WTC11 (cell line): ENCODE measurements around the gene R3HDM1. TPM values are rescaled to one million over a fixed set of nuclear protein-coding genes. Genes with fewer than 3 reads are reported as not detected.

Source experiments
- ATF1 ChIP-seq: sonication (generic); formaldehyde crosslinking; IDR thresholded peaks from 2 replicates; pipeline ENCODE4 v1.8.1; 2023; ENCODE audit warnings: mild to moderate bottlenecking, moderate library complexity, missing genetic modification reagents
- CBFB ChIP-seq: sonication (generic); formaldehyde crosslinking; IDR thresholded peaks from 2 replicates; pipeline ENCODE4 v1.8.1; 2022; ENCODE audit warnings: mild to moderate bottlenecking, low read depth, missing genetic modification reagents
- GABPB1 ChIP-seq: sonication (generic); formaldehyde crosslinking; IDR thresholded peaks from 2 replicates; pipeline ENCODE4 v1.8.1; 2023; ENCODE audit warnings: mild to moderate bottlenecking, missing genetic modification reagents
- GRHL2 ChIP-seq: fragments of 250-450 bp; sonication (Bioruptor Pico); IDR thresholded peaks from 2 replicates; pipeline ENCODE4 v1.8.0; 2022; ENCODE audit warnings: mild to moderate bottlenecking, moderate library complexity; ENCODE audit not compliant: insufficient replicate concordance, severe bottlenecking
- KAT7 ChIP-seq: sonication (generic); formaldehyde crosslinking; IDR thresholded peaks from 2 replicates; pipeline ENCODE4 v1.8.1; 2023; ENCODE audit warnings: missing genetic modification reagents, mild to moderate bottlenecking, borderline replicate concordance
- MAX ChIP-seq: sonication (generic); formaldehyde crosslinking; IDR thresholded peaks from 2 replicates; pipeline ENCODE4 v1.8.0; 2022; ENCODE audit warnings: mild to moderate bottlenecking, missing genetic modification reagents
- NFE2L1 ChIP-seq: sonication (generic); formaldehyde crosslinking; IDR thresholded peaks from 2 replicates; pipeline ENCODE4 v1.8.1; 2023; ENCODE audit warnings: missing genetic modification reagents
- NFYB ChIP-seq: sonication (generic); formaldehyde crosslinking; conservative IDR thresholded peaks from 2 replicates; pipeline ENCODE4 v1.8.0; 2022; ENCODE audit warnings: low read depth, missing genetic modification reagents
- NR1H2 ChIP-seq: sonication (generic); formaldehyde crosslinking; IDR thresholded peaks from 2 replicates; pipeline ENCODE4 v1.9.0; 2021; ENCODE audit warnings: mild to moderate bottlenecking, moderate library complexity, missing genetic modification reagents
- ZNF121 ChIP-seq: sonication (generic); formaldehyde crosslinking; IDR thresholded peaks from 2 replicates; pipeline ENCODE4 v1.8.0; 2023; ENCODE audit warnings: missing genetic modification reagents
- ZNF232 ChIP-seq: sonication (generic); formaldehyde crosslinking; IDR thresholded peaks from 2 replicates; pipeline ENCODE4 v1.8.0; 2022; ENCODE audit warnings: mild to moderate bottlenecking, missing genetic modification reagents
- ZNF263 ChIP-seq: sonication (generic); formaldehyde crosslinking; IDR thresholded peaks from 2 replicates; pipeline ENCODE4 v1.8.1; 2022; ENCODE audit warnings: low read depth, mild to moderate bottlenecking, moderate library complexity, missing genetic modification reagents
- ZNF416 ChIP-seq: fragments of 250-450 bp; sonication (Bioruptor Pico); IDR thresholded peaks from 2 replicates; pipeline ENCODE4 v1.9.0; 2021; ENCODE audit warnings: mild to moderate bottlenecking, inconsistent platforms
- total RNA-seq: library from RNA; stranded (reverse); gene quantifications from 3 replicates; pipeline ENCODE4 v1.2.3, GENCODE V29; 2021
- TF ChIP-seq, protein P1 (sequence below): fragments of 250-450 bp; sonication (Bioruptor Pico); IDR thresholded peaks from 2 replicates; pipeline ENCODE4 v1.9.0; 2021; ENCODE audit warnings: mild to moderate bottlenecking
- TF ChIP-seq, protein P2 (sequence below): sonication (generic); formaldehyde crosslinking; IDR thresholded peaks from 2 replicates; pipeline ENCODE4 v1.8.1; 2022; ENCODE audit warnings: mild to moderate bottlenecking, missing genetic modification reagents, moderate library complexity, borderline replicate concordance
- TF ChIP-seq, protein P3 (sequence below): sonication (generic); formaldehyde crosslinking; IDR thresholded peaks from 2 replicates; pipeline ENCODE4 v1.8.0; 2023; ENCODE audit warnings: missing genetic modification reagents
- TF ChIP-seq, protein P4 (sequence below): sonication (generic); formaldehyde crosslinking; IDR thresholded peaks from 2 replicates; pipeline ENCODE4 v1.8.1; 2023; ENCODE audit warnings: mild to moderate bottlenecking, moderate library complexity, missing genetic modification reagents
- TF ChIP-seq, protein P5 (sequence below): sonication (generic); formaldehyde crosslinking; IDR thresholded peaks from 2 replicates; pipeline ENCODE4 v1.8.1; 2023; ENCODE audit warnings: mild to moderate bottlenecking, missing genetic modification reagents, moderate library complexity
- TF ChIP-seq, protein P6 (sequence below): sonication (generic); formaldehyde crosslinking; IDR thresholded peaks from 2 replicates; pipeline ENCODE4 v1.8.1; 2023; ENCODE audit warnings: mild to moderate bottlenecking, missing genetic modification reagents, borderline replicate concordance

R3HDM1 gene
- total RNA-seq, 1 experiment from 2014 or later: 58.4 TPM

DNA sequence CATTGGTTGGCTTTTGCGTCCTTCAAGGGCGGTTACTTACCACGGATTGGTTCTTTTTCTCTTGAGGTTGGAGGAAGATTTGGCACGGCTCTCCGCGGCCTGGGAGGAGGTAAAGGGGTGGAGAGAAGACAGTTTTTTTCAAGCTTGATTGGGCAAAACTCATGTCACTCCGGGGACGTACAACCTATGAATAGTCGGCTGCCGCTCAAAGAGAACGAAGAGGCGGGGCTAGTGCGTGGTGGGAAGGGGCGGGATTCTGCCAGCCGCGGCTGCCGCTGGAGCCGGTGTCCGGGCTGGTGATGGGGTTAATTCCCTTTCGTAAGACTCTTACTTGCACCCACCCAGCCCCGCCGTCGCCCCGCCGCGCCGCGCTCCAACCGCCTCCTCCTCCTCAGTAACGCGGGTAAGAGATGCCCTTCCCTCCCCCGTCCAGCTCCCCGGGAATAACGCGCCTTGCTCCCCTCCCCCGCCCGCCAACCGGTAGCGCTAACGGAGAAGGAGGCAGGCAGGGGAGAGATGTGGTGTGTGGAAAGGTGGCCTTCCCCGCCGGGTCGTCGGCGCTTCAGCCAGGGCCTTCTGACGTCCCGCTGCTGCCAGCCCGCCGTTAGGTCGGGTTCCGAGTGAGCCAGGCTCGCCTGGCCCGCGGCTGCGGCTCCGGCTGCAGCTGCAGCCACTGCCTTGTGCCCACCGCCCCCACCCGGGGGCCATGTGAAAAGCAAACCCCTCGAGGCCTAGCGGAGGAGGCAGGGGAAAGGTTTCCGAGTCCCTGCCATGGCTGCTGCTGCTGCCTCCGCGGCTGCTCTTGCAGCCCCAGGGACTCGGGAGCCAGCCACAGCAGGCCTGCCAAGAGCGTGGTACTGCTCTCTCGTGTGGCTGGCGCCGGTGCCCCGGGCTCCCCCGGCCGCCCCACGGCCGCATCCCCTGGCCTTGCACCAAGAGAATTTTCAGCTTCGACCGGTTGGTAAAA, at the start of gene R3HDM1 (continued):
- TF ChIP-seq GRHL2 (no peak), ZNF416 (no peak), ZNF263 (CRISPR knock-in tag) (no peak), ZNF121 (CRISPR knock-in tag) (peak; percentile 81; the same call in 1 of the 2 replicates), NR1H2 (CRISPR knock-in tag) (no peak), GABPB1 (peak; percentile 45; the same call in 1 of the 2 replicates), NFYB (peak; percentile 79), KAT7 (CRISPR knock-in tag) (peak; percentile 67; the same call in 1 of the 2 replicates), NFE2L1 (CRISPR knock-in tag) (no peak), ATF1 (CRISPR knock-in tag) (no peak), CBFB (CRISPR knock-in tag) (no peak), MAX (CRISPR knock-in tag) (no peak), ZNF232 (no peak)
- TF ChIP-seq, protein P1, sequence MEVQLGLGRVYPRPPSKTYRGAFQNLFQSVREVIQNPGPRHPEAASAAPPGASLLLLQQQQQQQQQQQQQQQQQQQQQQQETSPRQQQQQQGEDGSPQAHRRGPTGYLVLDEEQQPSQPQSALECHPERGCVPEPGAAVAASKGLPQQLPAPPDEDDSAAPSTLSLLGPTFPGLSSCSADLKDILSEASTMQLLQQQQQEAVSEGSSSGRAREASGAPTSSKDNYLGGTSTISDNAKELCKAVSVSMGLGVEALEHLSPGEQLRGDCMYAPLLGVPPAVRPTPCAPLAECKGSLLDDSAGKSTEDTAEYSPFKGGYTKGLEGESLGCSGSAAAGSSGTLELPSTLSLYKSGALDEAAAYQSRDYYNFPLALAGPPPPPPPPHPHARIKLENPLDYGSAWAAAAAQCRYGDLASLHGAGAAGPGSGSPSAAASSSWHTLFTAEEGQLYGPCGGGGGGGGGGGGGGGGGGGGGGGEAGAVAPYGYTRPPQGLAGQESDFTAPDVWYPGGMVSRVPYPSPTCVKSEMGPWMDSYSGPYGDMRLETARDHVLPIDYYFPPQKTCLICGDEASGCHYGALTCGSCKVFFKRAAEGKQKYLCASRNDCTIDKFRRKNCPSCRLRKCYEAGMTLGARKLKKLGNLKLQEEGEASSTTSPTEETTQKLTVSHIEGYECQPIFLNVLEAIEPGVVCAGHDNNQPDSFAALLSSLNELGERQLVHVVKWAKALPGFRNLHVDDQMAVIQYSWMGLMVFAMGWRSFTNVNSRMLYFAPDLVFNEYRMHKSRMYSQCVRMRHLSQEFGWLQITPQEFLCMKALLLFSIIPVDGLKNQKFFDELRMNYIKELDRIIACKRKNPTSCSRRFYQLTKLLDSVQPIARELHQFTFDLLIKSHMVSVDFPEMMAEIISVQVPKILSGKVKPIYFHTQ (CRISPR knock-in tag): no peak
- TF ChIP-seq, protein P2, sequence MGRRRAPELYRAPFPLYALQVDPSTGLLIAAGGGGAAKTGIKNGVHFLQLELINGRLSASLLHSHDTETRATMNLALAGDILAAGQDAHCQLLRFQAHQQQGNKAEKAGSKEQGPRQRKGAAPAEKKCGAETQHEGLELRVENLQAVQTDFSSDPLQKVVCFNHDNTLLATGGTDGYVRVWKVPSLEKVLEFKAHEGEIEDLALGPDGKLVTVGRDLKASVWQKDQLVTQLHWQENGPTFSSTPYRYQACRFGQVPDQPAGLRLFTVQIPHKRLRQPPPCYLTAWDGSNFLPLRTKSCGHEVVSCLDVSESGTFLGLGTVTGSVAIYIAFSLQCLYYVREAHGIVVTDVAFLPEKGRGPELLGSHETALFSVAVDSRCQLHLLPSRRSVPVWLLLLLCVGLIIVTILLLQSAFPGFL (CRISPR knock-in tag): no peak
- TF ChIP-seq, protein P3, sequence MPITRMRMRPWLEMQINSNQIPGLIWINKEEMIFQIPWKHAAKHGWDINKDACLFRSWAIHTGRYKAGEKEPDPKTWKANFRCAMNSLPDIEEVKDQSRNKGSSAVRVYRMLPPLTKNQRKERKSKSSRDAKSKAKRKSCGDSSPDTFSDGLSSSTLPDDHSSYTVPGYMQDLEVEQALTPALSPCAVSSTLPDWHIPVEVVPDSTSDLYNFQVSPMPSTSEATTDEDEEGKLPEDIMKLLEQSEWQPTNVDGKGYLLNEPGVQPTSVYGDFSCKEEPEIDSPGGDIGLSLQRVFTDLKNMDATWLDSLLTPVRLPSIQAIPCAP (CRISPR knock-in tag): peak; percentile 36; the same call in 1 of the 2 replicates
- TF ChIP-seq, protein P4, sequence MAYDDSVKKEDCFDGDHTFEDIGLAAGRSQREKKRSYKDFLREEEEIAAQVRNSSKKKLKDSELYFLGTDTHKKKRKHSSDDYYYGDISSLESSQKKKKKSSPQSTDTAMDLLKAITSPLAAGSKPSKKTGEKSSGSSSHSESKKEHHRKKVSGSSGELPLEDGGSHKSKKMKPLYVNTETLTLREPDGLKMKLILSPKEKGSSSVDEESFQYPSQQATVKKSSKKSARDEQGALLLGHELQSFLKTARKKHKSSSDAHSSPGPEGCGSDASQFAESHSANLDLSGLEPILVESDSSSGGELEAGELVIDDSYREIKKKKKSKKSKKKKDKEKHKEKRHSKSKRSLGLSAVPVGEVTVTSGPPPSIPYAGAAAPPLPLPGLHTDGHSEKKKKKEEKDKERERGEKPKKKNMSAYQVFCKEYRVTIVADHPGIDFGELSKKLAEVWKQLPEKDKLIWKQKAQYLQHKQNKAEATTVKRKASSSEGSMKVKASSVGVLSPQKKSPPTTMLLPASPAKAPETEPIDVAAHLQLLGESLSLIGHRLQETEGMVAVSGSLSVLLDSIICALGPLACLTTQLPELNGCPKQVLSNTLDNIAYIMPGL: peak; percentile 75; the same call in 1 of the 2 replicates
- TF ChIP-seq, protein P5, sequence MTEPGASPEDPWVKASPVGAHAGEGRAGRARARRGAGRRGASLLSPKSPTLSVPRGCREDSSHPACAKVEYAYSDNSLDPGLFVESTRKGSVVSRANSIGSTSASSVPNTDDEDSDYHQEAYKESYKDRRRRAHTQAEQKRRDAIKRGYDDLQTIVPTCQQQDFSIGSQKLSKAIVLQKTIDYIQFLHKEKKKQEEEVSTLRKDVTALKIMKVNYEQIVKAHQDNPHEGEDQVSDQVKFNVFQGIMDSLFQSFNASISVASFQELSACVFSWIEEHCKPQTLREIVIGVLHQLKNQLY (CRISPR knock-in tag): no peak
- TF ChIP-seq, protein P6, sequence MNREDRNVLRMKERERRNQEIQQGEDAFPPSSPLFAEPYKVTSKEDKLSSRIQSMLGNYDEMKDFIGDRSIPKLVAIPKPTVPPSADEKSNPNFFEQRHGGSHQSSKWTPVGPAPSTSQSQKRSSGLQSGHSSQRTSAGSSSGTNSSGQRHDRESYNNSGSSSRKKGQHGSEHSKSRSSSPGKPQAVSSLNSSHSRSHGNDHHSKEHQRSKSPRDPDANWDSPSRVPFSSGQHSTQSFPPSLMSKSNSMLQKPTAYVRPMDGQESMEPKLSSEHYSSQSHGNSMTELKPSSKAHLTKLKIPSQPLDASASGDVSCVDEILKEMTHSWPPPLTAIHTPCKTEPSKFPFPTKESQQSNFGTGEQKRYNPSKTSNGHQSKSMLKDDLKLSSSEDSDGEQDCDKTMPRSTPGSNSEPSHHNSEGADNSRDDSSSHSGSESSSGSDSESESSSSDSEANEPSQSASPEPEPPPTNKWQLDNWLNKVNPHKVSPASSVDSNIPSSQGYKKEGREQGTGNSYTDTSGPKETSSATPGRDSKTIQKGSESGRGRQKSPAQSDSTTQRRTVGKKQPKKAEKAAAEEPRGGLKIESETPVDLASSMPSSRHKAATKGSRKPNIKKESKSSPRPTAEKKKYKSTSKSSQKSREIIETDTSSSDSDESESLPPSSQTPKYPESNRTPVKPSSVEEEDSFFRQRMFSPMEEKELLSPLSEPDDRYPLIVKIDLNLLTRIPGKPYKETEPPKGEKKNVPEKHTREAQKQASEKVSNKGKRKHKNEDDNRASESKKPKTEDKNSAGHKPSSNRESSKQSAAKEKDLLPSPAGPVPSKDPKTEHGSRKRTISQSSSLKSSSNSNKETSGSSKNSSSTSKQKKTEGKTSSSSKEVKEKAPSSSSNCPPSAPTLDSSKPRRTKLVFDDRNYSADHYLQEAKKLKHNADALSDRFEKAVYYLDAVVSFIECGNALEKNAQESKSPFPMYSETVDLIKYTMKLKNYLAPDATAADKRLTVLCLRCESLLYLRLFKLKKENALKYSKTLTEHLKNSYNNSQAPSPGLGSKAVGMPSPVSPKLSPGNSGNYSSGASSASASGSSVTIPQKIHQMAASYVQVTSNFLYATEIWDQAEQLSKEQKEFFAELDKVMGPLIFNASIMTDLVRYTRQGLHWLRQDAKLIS (CRISPR knock-in tag): 0 out of 2 replicates have a peak, but pooled peaks have one; percentile 39
- TF ChIP-seq, all 79 proteins: peak for 13
